H1 (cell line): ENCODE data around the gene LMTK3.

ENCODE experiments used
- BRCA1 ChIP-seq: IDR thresholded peaks from 2 replicates; pipeline ENCODE4 v1.6.1; 2012; ENCODE audit warnings: low read depth, low read length, improper control_type of control experiment
- CTCF ChIP-seq, 3 experiments: IDR thresholded peaks; 1 replicate in 2 of 3; 2 replicates in 1 of 3; pipeline versions ENCODE4 v1.5.1 to v1.6.1; 2011; ENCODE audit warnings: low read length in 3 of 3, mild to moderate bottlenecking in 3 of 3, inconsistent platforms in 2 of 3, low read depth in 1 of 3, moderate library complexity in 1 of 3; ENCODE audit not compliant: insufficient read depth in 1 of 3; ENCODE audit errors: control extremely low read depth in 1 of 3
- EGR1 ChIP-seq: IDR thresholded peaks from 2 replicates; pipeline ENCODE4 v1.6.1; 2011; ENCODE audit warnings: low read depth, low read length, borderline replicate concordance
- EZH2 ChIP-seq: fragments of 200-600 bp; sonication (generic); IDR thresholded peaks from 2 replicates; pipeline ENCODE4 v1.7.1; 2012; ENCODE audit warnings: low read depth, mild to moderate bottlenecking, moderate library complexity, low read length, inconsistent platforms; ENCODE audit not compliant: severe bottlenecking
- KDM1A ChIP-seq: fragments of 200-600, 300-600 bp; sonication (generic); IDR thresholded peaks from 2 replicates; pipeline ENCODE4 v1.7.1; 2016; ENCODE audit warnings: mild to moderate bottlenecking, low read length, borderline replicate concordance
- KDM4A ChIP-seq: IDR thresholded peaks from one replicate; pipeline ENCODE4 v1.7.1; 2012; ENCODE audit warnings: low read depth, mild to moderate bottlenecking, moderate library complexity, low read length, inconsistent platforms; ENCODE audit not compliant: severe bottlenecking
- POLR2A ChIP-seq, 2 experiments: IDR thresholded peaks; 1 replicate in 1 of 2; 2 replicates in 1 of 2; pipeline ENCODE4 v1.6.1; 2011; ENCODE audit warnings: low read depth in 2 of 2, low read length in 2 of 2, mild to moderate bottlenecking in 2 of 2; ENCODE audit errors: control extremely low read depth in 1 of 2
- POLR2AphosphoS5 ChIP-seq: IDR thresholded peaks from 2 replicates; pipeline ENCODE4 v1.6.1; 2011; ENCODE audit warnings: low read depth, low read length
- RXRA ChIP-seq: IDR thresholded peaks from 2 replicates; pipeline ENCODE4 v1.6.1; 2011; ENCODE audit warnings: low read depth, mild to moderate bottlenecking, low read length, moderate library complexity; ENCODE audit not compliant: insufficient read depth
- YY1 ChIP-seq: IDR thresholded peaks from 2 replicates; pipeline ENCODE4 v1.6.1; 2011; ENCODE audit warnings: low read depth, mild to moderate bottlenecking, low read length

GRCh38 chr19:48450863-48451262 lies 60.8 kb downstream of the LMTK3 start:
- TF ChIP-seq YY1: no peak
- TF ChIP-seq POLR2A (IDR thresholded peaks at IDR 0.05; ENCODE audit: control extremely low read depth in 1 of 2, low read depth in 2 of 2, low read length in 2 of 2): no peak
- no peak for TF ChIP-seq CTCF (IDR thresholded peaks at IDR 0.05; ENCODE audit: control extremely low read depth in 1 of 3, insufficient read depth in 1 of 3, low read depth in 1 of 3, low read length in 3 of 3)
- TF ChIP-seq KDM4A: no peak
- TF ChIP-seq EZH2: no peak
- no peak for TF ChIP-seq BRCA1
- TF ChIP-seq POLR2AphosphoS5: no peak
- TF ChIP-seq RXRA: no peak
- TF ChIP-seq EGR1: no peak
- TF ChIP-seq KDM1A: no peak
